ENCODE measurements around the gene TMPRSS13.

TMPRSS13 gene

GRCh38 chr11:117910525-117910924, 18.7 kb downstream of the TMPRSS13 start:
- DNase-seq: no peak

GRCh38 chr11:117909611-117910382, 19.4 kb downstream of the TMPRSS13 start:
- DNase-seq: no peak

GRCh38 chr11:117908959-117909610, 20.1 kb downstream of the TMPRSS13 start:
- DNase-seq: no peak

- DNase-seq: no peak
These were observed 20.9 kb downstream of the TMPRSS13 start for GRCh38 chr11:117908109-117908895.

GRCh38 chr11:117907276-117908108, 21.7 kb downstream of the TMPRSS13 start:
- DNase-seq: peak; percentile 93

- no peak for DNase-seq
These were observed 22.5 kb downstream of the TMPRSS13 start for GRCh38 chr11:117906710-117907109.

- DNase-seq: no peak
These were observed 23.1 kb downstream of the TMPRSS13 start for GRCh38 chr11:117906126-117906525.

- no peak for DNase-seq
These were observed 23.7 kb downstream of the TMPRSS13 start for GRCh38 chr11:117905524-117905923.

GRCh38 chr11:117903505-117904382, 25.5 kb downstream of the TMPRSS13 start:
- DNase-seq: no peak

GRCh38 chr11:117902001-117902845, 27.0 kb downstream of the TMPRSS13 start:
- no peak for DNase-seq

- DNase-seq: no peak
These were observed 27.6 kb downstream of the TMPRSS13 start for GRCh38 chr11:117901601-117902000.

GRCh38 chr11:117900720-117901440, 28.3 kb downstream of the TMPRSS13 start:
- no peak for DNase-seq

- no peak for DNase-seq
These were observed 29.0 kb downstream of the TMPRSS13 start for GRCh38 chr11:117900121-117900648.

- DNase-seq: no peak
These were observed 31.1 kb downstream of the TMPRSS13 start for GRCh38 chr11:117898059-117898458.

- no peak for DNase-seq
These were observed 36.6 kb downstream of the TMPRSS13 start for GRCh38 chr11:117892651-117893050.

- DNase-seq: no peak
These were observed 37.8 kb downstream of the TMPRSS13 start for GRCh38 chr11:117891362-117891761.

GRCh38 chr11:117888139-117888566, 41.0 kb downstream of the TMPRSS13 start:
- DNase-seq: no peak

- DNase-seq: no peak
These were observed 41.6 kb downstream of the TMPRSS13 start for GRCh38 chr11:117887431-117888138.

- DNase-seq: no peak
These were observed 43.4 kb downstream of the TMPRSS13 start for GRCh38 chr11:117885777-117886176.

All from NCI-H82 (cell line).